ENCODE data around the gene GALNT17. TPM values are rescaled to one million over a fixed set of nuclear protein-coding genes. Genes with fewer than 3 reads are reported as not detected.

Gene GALNT17
- total RNA-seq, 1 experiment from 2014 or later: not detected

DNA sequence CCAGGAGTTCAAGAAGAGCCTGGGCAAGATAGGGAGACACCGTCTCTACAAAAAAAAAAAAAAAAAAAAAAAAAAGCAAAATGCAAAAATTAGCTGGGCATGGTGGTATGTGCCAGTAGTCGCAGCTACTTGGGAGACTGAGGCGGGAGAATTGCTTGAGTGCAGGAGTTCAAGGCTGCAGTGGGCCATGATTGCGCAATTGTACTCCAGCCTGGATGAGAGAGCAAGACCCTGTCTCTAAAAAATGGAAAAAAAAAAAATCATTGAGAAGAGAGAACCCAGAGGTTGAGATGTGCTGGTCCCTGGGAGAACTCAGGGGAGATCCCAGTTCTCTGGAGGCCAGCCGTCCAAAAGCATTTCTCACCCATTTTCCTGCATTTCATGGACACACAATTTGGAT is 95.2 kb downstream of the GALNT17 start:
- CTCF ChIA-PET: no interaction called here
- TF ChIP-seq, protein P1, sequence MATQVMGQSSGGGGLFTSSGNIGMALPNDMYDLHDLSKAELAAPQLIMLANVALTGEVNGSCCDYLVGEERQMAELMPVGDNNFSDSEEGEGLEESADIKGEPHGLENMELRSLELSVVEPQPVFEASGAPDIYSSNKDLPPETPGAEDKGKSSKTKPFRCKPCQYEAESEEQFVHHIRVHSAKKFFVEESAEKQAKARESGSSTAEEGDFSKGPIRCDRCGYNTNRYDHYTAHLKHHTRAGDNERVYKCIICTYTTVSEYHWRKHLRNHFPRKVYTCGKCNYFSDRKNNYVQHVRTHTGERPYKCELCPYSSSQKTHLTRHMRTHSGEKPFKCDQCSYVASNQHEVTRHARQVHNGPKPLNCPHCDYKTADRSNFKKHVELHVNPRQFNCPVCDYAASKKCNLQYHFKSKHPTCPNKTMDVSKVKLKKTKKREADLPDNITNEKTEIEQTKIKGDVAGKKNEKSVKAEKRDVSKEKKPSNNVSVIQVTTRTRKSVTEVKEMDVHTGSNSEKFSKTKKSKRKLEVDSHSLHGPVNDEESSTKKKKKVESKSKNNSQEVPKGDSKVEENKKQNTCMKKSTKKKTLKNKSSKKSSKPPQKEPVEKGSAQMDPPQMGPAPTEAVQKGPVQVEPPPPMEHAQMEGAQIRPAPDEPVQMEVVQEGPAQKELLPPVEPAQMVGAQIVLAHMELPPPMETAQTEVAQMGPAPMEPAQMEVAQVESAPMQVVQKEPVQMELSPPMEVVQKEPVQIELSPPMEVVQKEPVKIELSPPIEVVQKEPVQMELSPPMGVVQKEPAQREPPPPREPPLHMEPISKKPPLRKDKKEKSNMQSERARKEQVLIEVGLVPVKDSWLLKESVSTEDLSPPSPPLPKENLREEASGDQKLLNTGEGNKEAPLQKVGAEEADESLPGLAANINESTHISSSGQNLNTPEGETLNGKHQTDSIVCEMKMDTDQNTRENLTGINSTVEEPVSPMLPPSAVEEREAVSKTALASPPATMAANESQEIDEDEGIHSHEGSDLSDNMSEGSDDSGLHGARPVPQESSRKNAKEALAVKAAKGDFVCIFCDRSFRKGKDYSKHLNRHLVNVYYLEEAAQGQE (IDR thresholded peaks at IDR 0.05; ENCODE audit: insufficient read depth in 1 of 2, low read depth in 2 of 2, low read length in 1 of 2): no peak
- TF ChIP-seq POLR2AphosphoS5 (IDR thresholded peaks at IDR 0.05; ENCODE audit: low read depth, low read length) (no peak), TCF7L2 (IDR thresholded peaks at IDR 0.05; ENCODE audit: low read depth, low read length) (no peak), SIN3A (IDR thresholded peaks at IDR 0.05; ENCODE audit: borderline replicate concordance, insufficient read depth, low read depth, low read length) (no peak)
- TF ChIP-seq, protein P2, sequence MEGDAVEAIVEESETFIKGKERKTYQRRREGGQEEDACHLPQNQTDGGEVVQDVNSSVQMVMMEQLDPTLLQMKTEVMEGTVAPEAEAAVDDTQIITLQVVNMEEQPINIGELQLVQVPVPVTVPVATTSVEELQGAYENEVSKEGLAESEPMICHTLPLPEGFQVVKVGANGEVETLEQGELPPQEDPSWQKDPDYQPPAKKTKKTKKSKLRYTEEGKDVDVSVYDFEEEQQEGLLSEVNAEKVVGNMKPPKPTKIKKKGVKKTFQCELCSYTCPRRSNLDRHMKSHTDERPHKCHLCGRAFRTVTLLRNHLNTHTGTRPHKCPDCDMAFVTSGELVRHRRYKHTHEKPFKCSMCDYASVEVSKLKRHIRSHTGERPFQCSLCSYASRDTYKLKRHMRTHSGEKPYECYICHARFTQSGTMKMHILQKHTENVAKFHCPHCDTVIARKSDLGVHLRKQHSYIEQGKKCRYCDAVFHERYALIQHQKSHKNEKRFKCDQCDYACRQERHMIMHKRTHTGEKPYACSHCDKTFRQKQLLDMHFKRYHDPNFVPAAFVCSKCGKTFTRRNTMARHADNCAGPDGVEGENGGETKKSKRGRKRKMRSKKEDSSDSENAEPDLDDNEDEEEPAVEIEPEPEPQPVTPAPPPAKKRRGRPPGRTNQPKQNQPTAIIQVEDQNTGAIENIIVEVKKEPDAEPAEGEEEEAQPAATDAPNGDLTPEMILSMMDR (IDR thresholded peaks at IDR 0.05): no peak
- DNase-seq (ENCODE audit: low read depth, low spot score) (no peak), ATAC-seq (no peak)
- intact Hi-C loops (cut with micrococcal nuclease; ENCODE audit: unreplicated experiment): no loop called here
- Histone ChIP-seq H3K27me3 (ENCODE audit: control insufficient read depth, insufficient read depth, low read length) (no peaks in the 10 kb centered on the region), H3K4me3 (ENCODE audit: low read depth in 2 of 2, low read length in 2 of 2) (no peak overlapping the region), H3K4me1 (ENCODE audit: control insufficient read depth, insufficient read depth, low read length) (no peaks in the 10 kb centered on the region), H3K9me3 (ENCODE audit: control insufficient read depth, insufficient read depth, low read depth, low read length) (no peaks in the 10 kb centered on the region), H3K36me3 (ENCODE audit: control insufficient read depth, insufficient read depth, low read length) (no peaks in the 10 kb centered on the region), H3K27ac (ENCODE audit: low read length) (no peak overlapping the region)
- POLR2A ChIA-PET: no interaction called here
- no TSS peak for BruUV-seq (replicated peaks)
- in situ Hi-C loops (cut with HindIII; ENCODE audit: low pct_unique_long_range_greater_than_20kb, low sequenced_read_pairs): no loop called here

DNA sequence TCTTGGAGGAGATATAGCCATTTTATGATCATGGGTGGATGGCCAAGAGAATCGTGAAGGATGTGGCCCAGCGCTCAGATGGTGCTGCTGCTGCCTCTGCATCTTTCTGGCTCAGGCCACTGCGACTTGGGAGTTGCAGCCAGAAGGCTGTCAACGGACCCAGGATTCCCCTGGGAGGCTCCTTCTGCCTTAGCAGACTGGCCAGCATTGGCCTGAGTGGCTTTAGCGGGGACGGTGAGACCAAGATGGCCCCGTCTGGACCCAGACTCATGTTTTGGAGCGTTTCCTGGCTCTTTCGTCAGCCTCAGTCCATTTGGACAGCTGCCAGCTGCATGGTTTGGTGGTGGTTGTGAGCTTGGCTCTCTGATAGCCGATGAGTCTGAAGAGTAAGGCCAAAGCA is 97.2 kb downstream of the GALNT17 start:
- TF ChIP-seq SIN3A (IDR thresholded peaks at IDR 0.05; ENCODE audit: borderline replicate concordance, insufficient read depth, low read depth, low read length) (no peak), TCF7L2 (IDR thresholded peaks at IDR 0.05; ENCODE audit: low read depth, low read length) (no peak), POLR2AphosphoS5 (IDR thresholded peaks at IDR 0.05; ENCODE audit: low read depth, low read length) (no peak)
- TF ChIP-seq, protein P1 (IDR thresholded peaks at IDR 0.05; ENCODE audit: insufficient read depth in 1 of 2, low read depth in 2 of 2, low read length in 1 of 2): no peak
- TF ChIP-seq, protein P2 (IDR thresholded peaks at IDR 0.05): no peak
- Histone ChIP-seq H3K4me3 (ENCODE audit: low read depth in 2 of 2, low read length in 2 of 2) (no peak overlapping the region), H3K27ac (ENCODE audit: low read length) (no peak overlapping the region), H3K27me3 (ENCODE audit: control insufficient read depth, insufficient read depth, low read length) (no peaks in the 10 kb centered on the region), H3K36me3 (ENCODE audit: control insufficient read depth, insufficient read depth, low read length) (no peaks in the 10 kb centered on the region), H3K9me3 (ENCODE audit: control insufficient read depth, insufficient read depth, low read depth, low read length) (no peaks in the 10 kb centered on the region), H3K4me1 (ENCODE audit: control insufficient read depth, insufficient read depth, low read length) (no peaks in the 10 kb centered on the region)
- no TSS peak for BruUV-seq (replicated peaks)
- ChIA-PET CTCF (no interaction called here), POLR2A (no interaction called here)
- DNase-seq (ENCODE audit: low read depth, low spot score): no peak
- ATAC-seq: no peak
- intact Hi-C loops (cut with micrococcal nuclease; ENCODE audit: unreplicated experiment) (no loop called here), in situ Hi-C loops (cut with HindIII; ENCODE audit: low pct_unique_long_range_greater_than_20kb, low sequenced_read_pairs) (no loop called here)
